Aorta (tissue), 5 donors: Measurements from ENCODE around the gene ELANE. TPM values are rescaled to one million over a fixed set of nuclear protein-coding genes. Genes with fewer than 3 reads are reported as not detected.
"Not testable (repeated sequence)": the region's sequence is repeated elsewhere in the genome, so short reads cannot be mapped to it uniquely, and the experiment has no call there.

ENCODE experiments used
- ATAC-seq: fragments of 200-7000 bp; cut with Tn5 transposase; one replicate; pipeline ENCODE4 v1.9.1; 2022; ENCODE audit warnings: moderate library complexity; ENCODE audit not compliant: low FRiP score
- DNase-seq, 2 donors: peaks; one replicate each; pipeline ENCODE4 v3.0.0-alpha.2; 2020
- H3K27ac ChIP-seq, 2 donors: one replicate each; pipeline ENCODE4 v1.5.1; 2013; ENCODE audit warnings: low read length in 2 of 2, mild to moderate bottlenecking in 2 of 2, moderate library complexity in 2 of 2, control low read depth in 1 of 2, inconsistent platforms in 1 of 2, low read depth in 1 of 2
- H3K27me3 ChIP-seq, 2 donors: one replicate each; pipeline ENCODE4 v1.6.1; 2013; ENCODE audit warnings: control low read depth in 1 of 2, low read length in 1 of 2, mild to moderate bottlenecking in 1 of 2, moderate library complexity in 1 of 2; ENCODE audit not compliant: insufficient read depth in 2 of 2, control insufficient read depth in 1 of 2
- H3K36me3 ChIP-seq, 2 donors: one replicate each; pipeline ENCODE4 v1.6.1; 2013; ENCODE audit warnings: control low read depth in 1 of 2, low read length in 1 of 2, mild to moderate bottlenecking in 1 of 2; ENCODE audit not compliant: insufficient read depth in 2 of 2, control insufficient read depth in 1 of 2
- H3K4me1 ChIP-seq, 2 donors: one replicate each; pipeline ENCODE4 v1.6.1; 2013; ENCODE audit warnings: low read length in 2 of 2, control low read depth in 1 of 2, mild to moderate bottlenecking in 1 of 2, moderate library complexity in 1 of 2; ENCODE audit not compliant: insufficient read depth in 2 of 2, control insufficient read depth in 1 of 2
- H3K4me3 ChIP-seq, 2 donors: one replicate each; pipeline ENCODE4 v1.5.1; 2013; ENCODE audit warnings: low read length in 2 of 2, control low read depth in 1 of 2, mild to moderate bottlenecking in 1 of 2
- H3K9me3 ChIP-seq: one replicate; pipeline ENCODE4 v1.6.1; 2013; ENCODE audit warnings: mild to moderate bottlenecking, low read length; ENCODE audit not compliant: control insufficient read depth
- WGBS, 2 donors: extraction: QIAGEN DNeasy Blood & Tissue Kit; methylation state at CpG; one replicate each; pipeline ENCODE4 v1.1.7; 2013; 5-methylcytosine and 5-hydroxymethylcytosine counted together
- intact Hi-C, 2 donors: fragments of 100-400 bp; cut with DNase I; formaldehyde crosslinking; loops; one replicate each; pipeline versions ENCODE4 v1.14.2 to v1.15.0; 2022
- polyA plus RNA-seq, 2 donors: library from polyadenylated mRNA; stranded (reverse); fragments of 200-250 nt; gene quantifications; one replicate each; pipeline ENCODE4 v1.2.3, GENCODE V29; 2013
- total RNA-seq, 2 donors: library from RNA; stranded (reverse); fragmentation: NEBNext Ultra II Directional; extraction: Animal tissue kit (Norgen Biotek cat#: 25700); gene quantifications; one replicate each; pipeline ENCODE4 v1.2.1, GENCODE V29; 2021
- donor health status: healthy with polysubstance abuse.
- donor health status: Bipolar disorder and iron deficiency.
- donor health status: DM: no; HTN: no; CAD: no.
- donor health status: DM: no; HTN: no; CAD: no.
- donor health status: DM: yes; HTN: yes; CAD: no.

ELANE gene
- total and polyA plus RNA-seq, 4 donors: 2.0 TPM; not detected in 3

DNA sequence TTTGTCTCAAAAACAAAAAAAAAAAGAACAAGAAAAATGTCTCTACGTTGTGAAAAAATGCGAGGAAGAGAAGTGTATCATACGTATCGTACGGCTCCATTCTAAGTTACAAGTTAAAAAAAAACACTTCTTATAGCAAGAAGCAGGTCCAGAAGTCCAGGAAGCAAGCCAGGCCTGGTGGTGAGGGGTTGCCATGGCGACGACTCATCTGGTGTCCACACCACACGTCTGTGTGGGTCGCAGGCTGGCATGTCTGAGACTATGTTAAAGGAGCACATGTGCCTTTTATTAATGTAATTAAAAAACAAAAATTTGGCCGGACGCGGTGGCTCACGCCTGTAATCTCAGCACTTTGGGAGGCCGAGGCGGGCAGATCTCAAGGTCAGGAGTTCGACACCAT is 35.0 kb downstream of the ELANE start:
- Histone ChIP-seq H3K27me3 (no peaks in the 10 kb centered on the region), H3K27ac (no peak overlapping the region), H3K36me3 (peaks cover 0 to 4% of the 10 kb centered on the region in 2 donors), H3K4me1 (no peaks in the 10 kb centered on the region), H3K9me3 (no peaks in the 10 kb centered on the region), H3K4me3 (no peak overlapping the region)
- intact Hi-C loops: no loop called here
- DNase-seq (no peak), ATAC-seq (no peak)
- whole genome bisulfite sequencing, 2 donors: 79 to 82% methylated on average over 16 of the region's 16 CpGs

DNA sequence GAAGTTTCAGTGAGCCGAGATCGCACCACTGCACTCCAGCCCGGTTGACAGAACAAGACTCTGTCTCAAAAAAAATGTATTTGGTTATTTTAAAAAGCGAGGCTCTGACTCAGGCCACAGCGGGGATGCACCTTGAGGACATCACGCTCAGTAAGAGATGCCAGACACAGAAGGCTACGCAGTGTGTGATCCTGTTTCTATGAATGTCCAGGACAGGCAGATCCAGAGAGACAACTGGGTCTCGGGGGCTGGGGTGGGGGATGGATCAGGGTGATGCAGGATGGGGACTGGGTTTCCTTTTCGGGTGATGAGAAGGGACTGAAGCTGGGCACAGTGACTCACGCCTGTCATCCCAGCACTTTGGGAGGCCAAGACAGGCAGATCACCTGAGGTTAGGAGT is 35.5 kb downstream of the ELANE start:
- intact Hi-C loops: no loop called here
- no peaks in the 10 kb centered on the region for H3K4me1 ChIP-seq
- H3K27ac ChIP-seq: no peak overlapping the region
- no peaks in the 10 kb centered on the region for H3K9me3 ChIP-seq
- no peak for DNase-seq
- H3K36me3 ChIP-seq: peaks cover 0 to 4% of the 10 kb centered on the region in 2 donors
- no peak overlapping the region for H3K4me3 ChIP-seq
- H3K27me3 ChIP-seq: no peaks in the 10 kb centered on the region
- no peak for ATAC-seq
- 95 to 97% methylated on average over 10 of the region's 10 CpGs for WGBS, 2 donors

DNA sequence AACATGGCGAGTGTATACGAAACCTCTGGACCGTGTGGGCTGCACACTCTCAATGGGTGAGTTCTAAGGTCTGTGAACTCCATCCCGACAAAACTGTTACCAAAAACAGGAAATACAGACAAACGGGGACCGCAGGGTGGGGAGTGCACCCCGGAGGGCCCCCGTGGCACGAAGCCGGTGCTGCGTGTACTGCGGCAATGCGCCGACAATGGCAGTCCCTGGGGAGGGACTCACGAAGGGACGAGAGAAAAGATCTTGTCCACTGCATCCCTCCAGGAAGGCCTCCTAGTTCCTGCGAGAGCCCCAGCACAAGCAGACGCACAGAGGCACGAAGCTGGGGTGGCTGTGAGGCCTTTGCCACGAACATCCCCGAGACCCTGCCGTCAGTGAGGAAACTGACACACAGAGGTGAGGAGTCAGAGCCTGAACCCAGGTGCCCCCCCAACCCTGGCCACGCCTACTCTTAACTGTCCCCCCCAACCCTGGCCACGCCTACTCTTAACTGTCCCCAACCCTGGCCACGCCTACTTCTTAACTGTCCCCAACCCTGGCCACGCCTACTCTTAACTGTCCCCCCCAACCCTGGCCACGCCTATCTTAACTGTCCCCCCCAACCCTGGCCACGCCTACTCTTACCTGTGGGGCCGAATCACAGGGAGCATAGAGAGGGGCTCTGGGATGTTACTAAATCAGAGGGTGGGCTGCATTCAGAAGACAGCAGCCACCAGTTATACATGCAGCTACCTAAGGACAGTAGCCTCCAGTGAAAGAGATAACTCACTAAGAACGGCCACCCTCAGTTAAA is 36.7 kb downstream of the ELANE start:
- no peaks in the 10 kb centered on the region for H3K4me1 ChIP-seq
- intact Hi-C loops: no loop called here
- DNase-seq: no peak
- H3K4me3 ChIP-seq: no peak overlapping the region
- WGBS, 2 donors: 90 to 91% methylated on average over 30 of the region's 30 CpGs
- H3K9me3 ChIP-seq: no peaks in the 10 kb centered on the region
- H3K36me3 ChIP-seq: peaks cover 0 to 4% of the 10 kb centered on the region in 2 donors
- H3K27ac ChIP-seq: no peak overlapping the region
- no peaks in the 10 kb centered on the region for H3K27me3 ChIP-seq
- no peak for ATAC-seq

DNA sequence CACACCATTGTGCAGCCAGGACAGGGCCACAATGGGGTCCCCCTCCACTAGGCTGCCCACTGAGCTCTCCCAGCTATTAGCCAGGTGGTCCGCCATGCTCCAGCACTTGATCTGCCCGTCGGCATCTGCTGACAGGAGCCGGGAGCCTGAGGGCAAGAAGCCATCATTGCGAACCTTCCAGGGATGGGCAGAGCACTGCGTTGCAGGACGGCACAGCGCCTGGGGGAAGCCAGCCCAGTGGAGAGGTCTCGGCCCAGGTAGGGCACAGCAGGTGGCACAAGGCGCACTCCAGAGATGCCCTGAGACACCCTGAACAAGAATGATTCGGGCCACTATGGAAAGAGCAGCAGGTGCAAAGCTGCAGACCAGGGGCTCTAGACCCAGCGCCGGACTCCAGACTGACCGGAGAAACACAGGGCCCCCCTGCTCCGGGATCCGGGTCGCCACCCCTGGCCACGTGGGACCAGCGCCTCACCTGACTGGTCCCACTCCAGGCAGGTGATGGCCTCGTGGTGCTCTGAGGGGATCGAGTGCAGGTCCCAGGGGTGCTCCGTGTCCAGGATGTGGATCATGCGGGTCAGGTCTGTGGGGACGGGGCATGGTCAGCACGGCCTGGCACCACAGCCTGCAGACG is 37.7 kb downstream of the ELANE start:
- intact Hi-C loops: loop anchor here in 1 of 2 donors (10.0 kb wide), 1 partner anchor 205 kb away; the partner anchor contains the start of gene POLR2E
- 90 to 91% methylated on average over 26 of the region's 26 CpGs for WGBS, 2 donors
- ATAC-seq: no peak

DNA sequence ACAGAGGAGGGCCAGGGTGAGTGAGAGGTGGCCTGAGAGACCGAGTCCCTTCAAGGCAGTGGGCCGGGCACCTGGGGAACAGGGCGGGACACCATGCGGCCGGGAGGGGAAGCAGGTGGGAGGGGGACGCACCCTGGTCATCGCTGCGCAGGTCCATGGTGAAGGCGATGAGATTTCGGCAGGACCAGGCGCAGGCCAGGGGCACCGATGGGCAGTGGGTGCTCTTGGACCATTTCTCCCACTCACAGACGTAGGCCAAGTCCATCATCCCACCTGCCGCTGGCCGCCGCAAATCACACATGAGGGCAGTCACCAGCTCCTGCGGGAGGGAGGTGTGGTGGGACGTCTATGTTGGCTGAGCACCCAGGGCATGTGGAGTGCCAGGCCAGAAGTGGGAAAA is 38.7 kb downstream of the ELANE start:
- intact Hi-C loops: loop anchor here in 1 of 2 donors (10.0 kb wide), 1 partner anchor 204 kb away; the partner anchor contains the start of gene POLR2E
- ATAC-seq (no peak), DNase-seq (no peak)
- no peak overlapping the region for H3K4me3 ChIP-seq
- 86 to 87% methylated on average over 18 of the region's 18 CpGs for WGBS, 2 donors
- H3K9me3 ChIP-seq: no peaks in the 10 kb centered on the region
- no peak overlapping the region for H3K27ac ChIP-seq
- H3K36me3 ChIP-seq: peaks cover 0 to 4% of the 10 kb centered on the region in 2 donors
- H3K4me1 ChIP-seq: no peaks in the 10 kb centered on the region
- no peaks in the 10 kb centered on the region for H3K27me3 ChIP-seq

More for the DNA sequence above, 37.7 kb downstream of the ELANE start:
- Histone ChIP-seq H3K27me3 (no peaks in the 10 kb centered on the region), H3K4me1 (no peaks in the 10 kb centered on the region), H3K36me3 (peaks cover 0 to 4% of the 10 kb centered on the region in 2 donors), H3K9me3 (no peaks in the 10 kb centered on the region), H3K27ac (no peak overlapping the region), H3K4me3 (no peak overlapping the region)
- no peak for DNase-seq

DNA sequence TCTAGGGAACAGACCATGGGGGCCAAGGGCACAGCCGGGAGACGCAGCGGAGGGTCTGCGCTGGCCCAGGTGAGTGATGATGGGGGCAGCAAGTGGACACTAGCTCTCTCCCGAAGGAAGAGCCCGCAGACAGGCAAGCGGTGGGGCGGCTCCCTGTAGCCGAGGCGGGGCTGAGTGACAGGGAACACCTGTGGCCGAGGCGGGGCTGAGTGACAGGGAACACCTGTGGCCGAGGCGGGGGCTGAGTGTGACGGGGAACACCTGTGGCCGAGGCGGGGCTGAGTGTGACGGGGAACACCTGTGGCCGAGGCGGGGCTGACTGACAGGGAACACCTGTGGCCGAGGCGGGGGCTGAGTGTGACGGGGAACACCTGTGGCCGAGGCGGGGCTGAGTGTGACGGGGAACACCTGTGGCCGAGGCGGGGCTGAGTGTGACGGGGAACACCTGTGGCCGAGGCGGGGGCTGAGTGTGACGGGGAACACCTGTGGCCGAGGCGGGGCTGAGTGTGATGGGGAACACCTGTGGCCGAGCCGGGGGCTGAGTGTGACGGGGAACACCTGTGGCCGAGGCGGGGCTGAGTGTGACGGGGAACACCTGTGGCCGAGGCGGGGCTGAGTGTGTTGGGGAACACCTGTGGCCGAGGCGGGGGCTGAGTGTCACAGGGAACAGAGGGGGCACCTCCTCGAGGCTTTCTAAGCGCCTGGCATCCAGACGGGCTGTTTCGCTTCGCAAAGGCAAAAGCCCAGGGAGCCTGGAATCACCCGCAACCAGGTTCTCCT is 39.5 kb downstream of the ELANE start:
- not testable (repeated sequence) for H3K9me3 ChIP-seq, H3K36me3 ChIP-seq, H3K4me1 ChIP-seq, ATAC-seq, H3K27ac ChIP-seq, H3K27me3 ChIP-seq, DNase-seq
- WGBS, 2 donors: 82 to 85% methylated on average over 33 to 50 of the region's 50 CpGs
- H3K4me3 ChIP-seq: peak overlapping the region in 1 of 2 donors; percentile 93
- intact Hi-C loops: loop anchor here in 1 of 2 donors (10.0 kb wide), 1 partner anchor 203 kb away; the partner anchor contains the start of gene POLR2E

DNA sequence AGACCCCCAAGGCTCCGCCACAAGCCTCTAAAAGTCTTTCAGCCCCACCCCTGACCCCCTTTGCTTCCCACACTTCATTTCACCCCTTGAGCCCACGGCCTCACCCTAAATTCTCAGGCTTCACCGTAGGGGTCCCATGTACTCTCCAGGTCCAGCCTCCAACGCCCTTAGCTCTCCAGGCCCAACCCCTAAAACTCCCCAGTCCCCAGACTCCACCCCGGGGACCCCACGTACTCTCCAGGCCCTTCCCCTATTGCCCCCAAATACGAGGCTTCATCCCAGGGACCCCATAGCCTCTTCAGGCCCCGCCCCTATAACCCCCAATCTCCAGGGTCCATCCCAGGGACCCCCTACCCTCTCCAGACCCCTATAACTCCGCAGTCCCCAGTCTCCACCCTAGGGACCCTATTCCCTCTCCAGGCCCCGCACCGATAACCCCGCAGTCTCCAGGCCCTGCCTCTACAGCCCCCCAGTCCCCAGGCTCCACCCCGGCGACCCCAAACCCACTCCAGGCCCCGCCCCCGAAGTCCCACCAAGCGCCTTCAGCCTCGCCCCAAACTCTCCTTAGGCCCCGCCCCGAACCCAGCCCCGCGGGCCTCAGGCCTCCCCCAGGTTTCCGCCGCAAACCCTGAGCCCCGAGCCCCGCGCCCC is 40.3 kb downstream of the ELANE start:
- peaks cover 0 to 4% of the 10 kb centered on the region in 2 donors for H3K36me3 ChIP-seq
- intact Hi-C loops: loop anchor here in 1 of 2 donors (10.0 kb wide), 1 partner anchor 202 kb away; the partner anchor contains the start of gene POLR2E
- peak overlapping the region; percentile 67 to 93 for H3K4me3 ChIP-seq
- ATAC-seq (no peak), DNase-seq (no peak)
- no peaks in the 10 kb centered on the region for H3K4me1 ChIP-seq
- H3K27ac ChIP-seq: no peak overlapping the region
- WGBS, 2 donors: 4 to 5% methylated on average over 21 to 27 of the region's 27 CpGs
- H3K27me3 ChIP-seq: no peaks in the 10 kb centered on the region
- H3K9me3 ChIP-seq: no peaks in the 10 kb centered on the region
